ENCODE measurements around the gene CLINT1. TPM values are rescaled to one million over a fixed set of nuclear protein-coding genes. Genes with fewer than 3 reads are reported as not detected.

Gene CLINT1
- total RNA-seq, 2 donors from 2014 or later = 76.3 to 83.6 TPM

GRCh38 chr5:157867751-157868387, 8.9 kb upstream of the CLINT1 start:
- Histone ChIP-seq H3K27me3 (no peaks in the 10 kb centered on the region), H3K4me3 (no peak overlapping the region), H3K36me3 (no peaks in the 10 kb centered on the region), H3K9me3 (no peaks in the 10 kb centered on the region), H3K4me1 (no peaks in the 10 kb centered on the region), H3K27ac (no peak overlapping the region)
- no peak for DNase-seq (ENCODE audit: low spot score)
- TF ChIP-seq, protein P1, sequence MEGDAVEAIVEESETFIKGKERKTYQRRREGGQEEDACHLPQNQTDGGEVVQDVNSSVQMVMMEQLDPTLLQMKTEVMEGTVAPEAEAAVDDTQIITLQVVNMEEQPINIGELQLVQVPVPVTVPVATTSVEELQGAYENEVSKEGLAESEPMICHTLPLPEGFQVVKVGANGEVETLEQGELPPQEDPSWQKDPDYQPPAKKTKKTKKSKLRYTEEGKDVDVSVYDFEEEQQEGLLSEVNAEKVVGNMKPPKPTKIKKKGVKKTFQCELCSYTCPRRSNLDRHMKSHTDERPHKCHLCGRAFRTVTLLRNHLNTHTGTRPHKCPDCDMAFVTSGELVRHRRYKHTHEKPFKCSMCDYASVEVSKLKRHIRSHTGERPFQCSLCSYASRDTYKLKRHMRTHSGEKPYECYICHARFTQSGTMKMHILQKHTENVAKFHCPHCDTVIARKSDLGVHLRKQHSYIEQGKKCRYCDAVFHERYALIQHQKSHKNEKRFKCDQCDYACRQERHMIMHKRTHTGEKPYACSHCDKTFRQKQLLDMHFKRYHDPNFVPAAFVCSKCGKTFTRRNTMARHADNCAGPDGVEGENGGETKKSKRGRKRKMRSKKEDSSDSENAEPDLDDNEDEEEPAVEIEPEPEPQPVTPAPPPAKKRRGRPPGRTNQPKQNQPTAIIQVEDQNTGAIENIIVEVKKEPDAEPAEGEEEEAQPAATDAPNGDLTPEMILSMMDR (IDR thresholded peaks at IDR 0.05) = no peak

- TF ChIP-seq, protein P1 (IDR thresholded peaks at IDR 0.05) = no peak
- H3K4me1 ChIP-seq = no peaks in the 10 kb centered on the region
- no peak for DNase-seq (ENCODE audit: low spot score)
- H3K27me3 ChIP-seq = no peaks in the 10 kb centered on the region
- no peak overlapping the region for H3K27ac ChIP-seq
- H3K36me3 ChIP-seq = no peaks in the 10 kb centered on the region
- H3K9me3 ChIP-seq = no peaks in the 10 kb centered on the region
- H3K4me3 ChIP-seq = no peak overlapping the region
Measured at GRCh38 chr5:157866536-157866935, 7.6 kb upstream of the CLINT1 start.

DNA sequence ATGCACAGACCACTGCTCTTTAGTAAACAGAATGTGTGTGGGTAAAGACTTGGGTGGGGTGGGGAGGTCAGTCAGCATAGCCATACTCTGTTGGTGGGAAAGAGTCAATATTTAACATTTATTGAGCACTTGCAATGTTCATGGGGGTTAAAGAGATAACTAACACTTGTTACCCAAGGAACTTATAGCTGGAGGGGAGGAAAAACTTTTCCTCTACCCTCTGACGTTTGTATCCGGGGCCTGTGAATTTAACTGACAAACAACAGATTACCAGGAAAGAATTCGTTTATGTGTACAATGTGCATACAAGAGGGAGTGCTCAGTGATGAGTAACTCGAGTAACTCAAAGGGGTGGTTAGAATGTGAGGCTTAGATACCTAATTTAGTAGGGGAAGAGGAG, 6.8 kb upstream of the CLINT1 start:
- TF ChIP-seq, protein P1 (IDR thresholded peaks at IDR 0.05) = no peak
- no peaks in the 10 kb centered on the region for H3K4me1 ChIP-seq
- H3K9me3 ChIP-seq = no peaks in the 10 kb centered on the region
- H3K4me3 ChIP-seq = no peak overlapping the region
- no peaks in the 10 kb centered on the region for H3K27me3 ChIP-seq
- H3K27ac ChIP-seq = no peak overlapping the region
- DNase-seq (ENCODE audit: low spot score) = no peak
- H3K36me3 ChIP-seq = no peaks in the 10 kb centered on the region

DNA sequence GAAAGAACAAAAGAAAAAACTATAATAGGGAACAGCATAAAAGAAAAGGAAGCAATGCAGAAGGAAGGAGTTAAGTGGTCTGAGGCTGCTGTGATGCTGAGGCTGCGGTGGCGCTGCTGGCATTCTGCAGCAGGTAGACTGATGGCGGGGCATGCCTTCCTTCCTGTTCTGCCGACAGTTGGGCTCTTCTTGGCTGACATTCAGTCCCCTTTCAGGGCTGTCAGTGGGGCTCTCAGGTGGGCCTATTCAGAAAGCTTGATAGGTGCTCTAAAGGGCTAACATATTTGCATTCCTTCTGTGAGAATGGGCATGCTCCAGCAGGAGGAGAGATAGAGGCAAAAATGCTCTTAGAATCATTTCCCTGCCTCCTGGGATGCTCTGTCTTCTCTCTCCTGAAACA, 5.1 kb upstream of the CLINT1 start:
- H3K27ac ChIP-seq = no peak overlapping the region
- H3K36me3 ChIP-seq = no peaks in the 10 kb centered on the region
- H3K27me3 ChIP-seq = no peaks in the 10 kb centered on the region
- no peak overlapping the region for H3K4me3 ChIP-seq
- no peaks in the 10 kb centered on the region for H3K4me1 ChIP-seq
- no peaks in the 10 kb centered on the region for H3K9me3 ChIP-seq
- DNase-seq (ENCODE audit: low spot score) = no peak
- TF ChIP-seq, protein P1 (IDR thresholded peaks at IDR 0.05) = no peak

DNA sequence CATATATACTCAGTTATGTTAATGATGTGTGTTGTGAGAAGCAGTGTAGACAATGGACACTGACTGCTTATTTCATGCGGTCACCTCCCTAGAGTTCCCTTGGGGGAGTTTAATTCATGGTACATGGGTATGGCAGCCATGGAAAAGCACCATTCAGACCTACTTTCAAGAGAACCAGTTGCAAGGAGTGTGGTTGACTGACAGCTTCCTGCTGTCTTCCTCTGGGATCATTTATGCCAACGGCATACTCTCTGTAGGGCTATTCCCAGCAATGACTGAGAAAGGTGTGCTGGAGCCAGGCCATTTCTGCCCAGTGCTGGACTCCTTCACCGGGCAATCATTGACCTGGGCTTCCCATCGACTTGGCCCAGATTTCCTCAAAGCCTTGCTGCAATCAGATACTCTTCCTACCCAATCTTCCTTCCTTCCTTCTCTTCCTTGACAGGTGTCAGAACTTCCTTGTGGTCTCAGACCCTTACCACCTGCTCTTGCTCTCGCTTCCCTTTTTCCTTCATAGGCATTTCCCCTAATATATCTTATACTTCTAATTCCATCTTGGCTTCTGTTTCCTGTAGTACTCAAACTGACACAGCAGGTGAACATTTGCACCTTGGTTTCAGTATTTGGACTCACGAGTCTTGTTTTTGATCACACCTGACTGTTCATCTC, 3.4 kb upstream of the CLINT1 start:
- no peak overlapping the region for H3K4me3 ChIP-seq
- TF ChIP-seq, protein P1 (IDR thresholded peaks at IDR 0.05) = no peak
- no peak for DNase-seq (ENCODE audit: low spot score)
- H3K27me3 ChIP-seq = no peaks in the 10 kb centered on the region
- H3K4me1 ChIP-seq = peaks cover 0 to 6% of the 10 kb centered on the region in 2 donors
- H3K36me3 ChIP-seq = no peaks in the 10 kb centered on the region
- no peak overlapping the region for H3K27ac ChIP-seq
- no peaks in the 10 kb centered on the region for H3K9me3 ChIP-seq
